ENCODE measurements around the gene PNMA8A.

DNA sequence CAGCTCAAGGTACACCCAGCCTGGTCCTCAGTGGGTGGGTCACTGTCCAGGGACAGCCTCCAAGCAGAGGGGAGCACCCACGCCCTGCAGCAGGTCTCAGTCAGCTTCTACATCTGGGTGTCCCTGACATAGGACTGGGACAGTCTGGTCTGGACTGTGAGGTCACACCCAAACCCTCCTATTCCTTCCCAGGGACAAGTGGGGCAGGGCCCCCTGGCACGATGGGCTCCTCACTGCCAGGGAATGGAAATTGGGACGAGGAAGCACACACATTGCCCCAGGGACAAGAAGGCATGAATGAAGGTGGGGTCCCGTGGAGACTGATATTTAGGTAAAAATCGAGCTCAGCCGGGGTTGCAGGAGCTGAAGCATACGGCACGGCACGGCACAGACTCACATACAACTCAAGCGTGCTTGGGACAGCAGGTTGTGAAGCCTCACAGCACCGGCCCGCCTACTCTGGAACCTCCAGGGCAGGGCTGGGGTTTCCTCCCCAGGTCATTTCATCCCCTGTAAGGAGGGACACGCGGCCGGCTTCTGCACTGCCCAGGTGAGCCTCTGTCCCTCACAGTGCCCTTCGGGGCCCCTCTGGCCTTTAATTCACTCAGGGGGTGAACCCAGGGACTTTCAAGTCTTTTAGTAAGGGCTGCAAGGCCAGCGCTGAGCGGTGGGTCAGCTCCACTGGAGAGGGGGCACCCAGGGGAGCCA, 20.8 kb upstream of the PNMA8A start:
- no peak for TF ChIP-seq EZH2 (IDR thresholded peaks at IDR 0.05; ENCODE audit: low read length, missing control alignments)
- TF ChIP-seq, protein P1, sequence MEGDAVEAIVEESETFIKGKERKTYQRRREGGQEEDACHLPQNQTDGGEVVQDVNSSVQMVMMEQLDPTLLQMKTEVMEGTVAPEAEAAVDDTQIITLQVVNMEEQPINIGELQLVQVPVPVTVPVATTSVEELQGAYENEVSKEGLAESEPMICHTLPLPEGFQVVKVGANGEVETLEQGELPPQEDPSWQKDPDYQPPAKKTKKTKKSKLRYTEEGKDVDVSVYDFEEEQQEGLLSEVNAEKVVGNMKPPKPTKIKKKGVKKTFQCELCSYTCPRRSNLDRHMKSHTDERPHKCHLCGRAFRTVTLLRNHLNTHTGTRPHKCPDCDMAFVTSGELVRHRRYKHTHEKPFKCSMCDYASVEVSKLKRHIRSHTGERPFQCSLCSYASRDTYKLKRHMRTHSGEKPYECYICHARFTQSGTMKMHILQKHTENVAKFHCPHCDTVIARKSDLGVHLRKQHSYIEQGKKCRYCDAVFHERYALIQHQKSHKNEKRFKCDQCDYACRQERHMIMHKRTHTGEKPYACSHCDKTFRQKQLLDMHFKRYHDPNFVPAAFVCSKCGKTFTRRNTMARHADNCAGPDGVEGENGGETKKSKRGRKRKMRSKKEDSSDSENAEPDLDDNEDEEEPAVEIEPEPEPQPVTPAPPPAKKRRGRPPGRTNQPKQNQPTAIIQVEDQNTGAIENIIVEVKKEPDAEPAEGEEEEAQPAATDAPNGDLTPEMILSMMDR (conservative IDR thresholded peaks at IDR 0.05 in 1 of 2, IDR thresholded peaks at IDR 0.05 in 1 of 2; ENCODE audit: low read depth in 1 of 2, low read length in 2 of 2): no peak

Data from fibroblast of lung (primary cell).